GM19372 (cell line): ENCODE data around the gene RNF151.
"Not testable (repeated sequence)": the region's sequence is repeated elsewhere in the genome, so short reads cannot be mapped to it uniquely, and the experiment has no call there.

Source experiments
- ATAC-seq: cut with Tn5 transposase; IDR thresholded peaks from one replicate; pipeline ENCODE4 v1.9.1; 2021; ENCODE audit warnings: mild to moderate bottlenecking, low read depth, moderate library complexity; ENCODE audit not compliant: unreplicated experiment

Gene RNF151

DNA sequence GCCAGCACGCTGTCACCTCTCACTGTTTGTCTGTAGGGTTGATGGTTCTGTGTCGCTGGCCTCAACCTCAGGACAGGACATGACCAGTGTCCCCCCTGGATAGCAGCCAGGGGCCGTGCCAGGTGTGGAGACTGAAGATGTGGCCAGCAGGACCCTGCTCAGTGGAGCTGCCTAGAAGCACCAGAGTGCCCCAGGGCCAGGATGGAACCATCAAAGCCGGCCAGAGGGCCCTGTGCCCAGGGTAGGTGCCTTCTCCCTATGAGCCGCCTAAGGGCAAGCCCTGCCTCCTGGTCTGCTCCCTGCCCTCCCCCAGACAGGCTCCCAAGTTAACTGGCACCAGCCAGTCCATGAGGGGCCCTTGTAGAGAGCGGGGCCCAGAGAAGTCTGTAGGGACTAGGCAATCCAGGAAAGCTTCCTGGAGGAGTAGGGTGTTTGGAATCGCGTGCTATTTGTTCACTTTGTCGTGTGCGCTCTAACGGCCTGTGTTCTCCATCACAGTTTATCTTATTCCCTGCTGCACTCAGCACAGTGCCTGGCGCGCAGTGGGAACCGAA lies 7.9 kb upstream of the RNF151 start:
- peak; percentile 2 for ATAC-seq

DNA sequence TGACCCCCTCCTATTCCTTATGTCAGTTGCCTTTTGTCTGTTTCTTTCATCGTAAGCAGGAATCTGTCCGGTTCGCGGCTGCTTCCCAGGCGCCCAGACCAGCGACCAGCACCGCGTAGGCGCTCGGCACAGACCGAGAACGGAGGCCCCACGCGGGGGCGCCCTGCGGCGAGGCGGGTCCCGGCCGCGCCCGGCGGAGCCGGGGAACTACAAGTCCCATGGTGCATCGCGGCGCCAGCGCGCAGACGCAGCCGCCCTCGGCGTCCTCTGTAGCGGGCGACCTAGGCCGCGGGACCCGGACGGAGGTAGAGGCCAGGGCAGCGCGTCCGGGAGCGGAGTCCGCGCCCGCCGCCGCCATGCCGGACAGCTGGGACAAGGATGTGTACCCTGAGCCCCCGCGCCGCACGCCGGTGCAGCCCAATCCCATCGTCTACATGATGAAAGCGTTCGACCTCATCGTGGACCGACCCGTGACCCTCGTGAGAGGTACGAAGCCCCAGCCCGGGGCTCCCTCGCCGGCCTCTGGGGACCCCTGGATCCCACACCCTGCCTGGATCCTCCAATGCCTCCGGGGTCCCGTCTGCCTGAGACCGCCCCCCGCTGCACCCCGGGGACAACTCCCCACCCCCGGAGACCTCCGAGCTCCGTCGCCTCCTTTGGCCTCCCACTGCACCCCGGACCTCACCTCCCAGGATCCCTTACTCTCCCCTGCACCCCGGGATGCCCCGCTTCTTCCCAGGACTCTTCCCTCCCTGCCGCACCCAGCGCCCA lies 7.2 kb upstream of the RNF151 start, which contains the start of gene NDUFB10:
TSS of gene NDUFB10 (plus strand) at position 270 of the 771 bp plus-strand sequence. CDS start at position 357, 87 bp downstream.
- ATAC-seq = peak; percentile 69

DNA sequence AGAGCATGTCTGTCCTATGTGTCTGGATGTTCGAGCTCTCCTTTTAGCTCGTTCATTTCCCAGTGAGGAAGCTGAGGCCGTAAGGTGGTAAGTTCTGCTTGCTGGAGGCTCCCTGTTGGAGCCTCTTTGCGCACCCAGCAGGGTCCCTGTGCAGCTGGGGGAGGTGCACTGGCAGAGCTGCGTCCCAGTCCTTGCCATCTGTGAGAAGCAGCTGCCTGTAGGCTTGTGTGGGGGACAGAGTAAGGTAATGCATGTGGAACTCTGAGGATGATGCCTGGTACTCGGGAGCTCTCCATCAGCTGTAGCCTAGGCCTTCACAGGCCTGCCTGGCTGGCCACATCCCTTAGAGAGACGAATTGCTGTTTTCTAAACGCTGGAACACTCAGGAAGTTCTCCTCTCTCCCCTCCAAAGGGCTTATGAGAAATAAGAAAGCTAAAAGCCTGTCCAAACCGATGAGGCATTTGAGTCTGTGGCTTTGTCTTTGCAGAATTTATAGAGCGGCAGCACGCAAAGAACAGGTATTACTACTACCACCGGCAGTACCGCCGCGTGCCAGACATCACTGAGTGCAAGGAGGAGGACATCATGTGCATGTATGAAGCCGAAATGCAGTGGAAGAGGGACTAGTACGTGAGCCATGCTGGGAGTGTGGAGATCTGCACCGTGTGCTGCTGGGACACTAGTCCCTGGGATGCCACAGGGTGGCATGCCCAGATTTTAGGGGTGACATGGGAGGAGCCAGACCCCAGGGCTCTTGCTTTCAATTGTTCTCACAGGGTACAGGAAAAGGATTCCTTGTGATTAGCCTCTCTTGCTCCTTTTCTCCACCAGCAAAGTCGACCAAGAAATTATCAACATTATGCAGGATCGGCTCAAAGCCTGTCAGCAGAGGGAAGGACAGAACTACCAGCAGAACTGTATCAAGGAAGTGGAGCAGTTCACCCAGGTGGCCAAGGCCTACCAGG lies 5.7 kb upstream of the RNF151 start:
- no peak for ATAC-seq

DNA sequence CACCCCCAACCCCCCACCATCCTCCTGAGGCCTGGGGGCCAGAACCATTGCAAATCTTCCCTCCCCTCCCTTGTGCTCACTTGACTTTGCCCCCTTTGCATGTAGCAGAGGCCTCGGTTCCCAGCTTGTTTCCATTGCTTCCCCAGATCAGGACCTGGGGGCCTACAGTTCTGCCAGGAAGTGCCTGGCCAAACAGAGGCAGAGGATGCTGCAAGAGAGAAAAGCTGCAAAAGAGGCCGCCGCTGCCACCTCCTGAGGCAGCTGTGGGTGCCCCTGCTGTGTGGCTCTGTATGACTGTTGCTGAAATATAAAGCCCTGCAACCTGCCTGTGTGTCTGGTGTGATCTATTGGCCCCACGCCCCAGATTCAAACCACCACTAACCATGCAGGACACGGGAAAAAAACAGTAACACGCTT lies 5.0 kb upstream of the RNF151 start:
- no peak for ATAC-seq

DNA sequence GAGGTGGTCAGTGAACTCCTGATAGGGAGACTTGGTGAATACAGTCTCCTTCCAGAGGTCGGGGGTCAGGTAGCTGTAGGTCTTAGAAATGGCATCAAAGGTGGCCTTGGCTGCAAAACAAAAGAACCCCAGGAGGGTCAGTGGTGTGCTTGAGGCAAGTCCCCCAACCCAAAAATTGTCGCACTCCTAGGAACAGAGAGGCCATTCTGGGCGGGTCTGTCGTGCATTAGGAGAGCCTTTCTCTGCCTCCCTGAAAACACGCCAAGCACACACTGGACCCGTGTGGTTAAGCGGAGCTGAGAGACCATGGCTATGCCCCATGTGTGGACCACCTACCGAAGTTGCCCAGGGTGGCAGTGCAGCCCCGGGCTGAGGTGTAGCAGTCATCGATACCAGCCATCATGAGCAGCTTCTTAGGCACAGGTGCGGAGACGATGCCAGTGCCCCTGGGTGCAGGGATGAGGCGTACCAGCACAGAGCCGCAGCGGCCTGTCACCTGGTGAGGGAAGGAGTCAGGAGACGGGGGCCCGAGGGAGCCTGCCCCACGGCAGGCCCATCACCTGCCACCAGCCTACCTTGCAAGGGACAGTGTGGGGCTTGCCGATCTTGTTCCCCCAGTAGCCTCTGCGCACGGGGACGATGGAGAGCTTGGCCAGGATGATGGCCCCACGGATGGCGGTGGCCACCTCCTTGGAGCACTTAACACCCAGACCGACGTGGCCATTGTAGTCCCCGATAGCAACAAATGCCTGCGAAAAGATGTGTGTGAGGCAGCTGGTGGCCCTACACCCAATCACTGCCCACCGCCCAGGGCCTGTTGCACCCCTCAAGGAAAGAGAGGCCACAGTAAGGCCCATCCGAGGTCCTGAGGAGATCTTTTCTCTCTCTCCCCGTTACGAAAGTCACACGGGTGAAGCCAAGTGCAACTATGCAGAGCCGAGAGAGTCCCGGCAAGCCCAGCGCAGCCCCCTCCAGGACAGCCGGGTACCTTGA lies 4.2 kb upstream of the RNF151 start:
- ATAC-seq = not testable (repeated sequence)

DNA sequence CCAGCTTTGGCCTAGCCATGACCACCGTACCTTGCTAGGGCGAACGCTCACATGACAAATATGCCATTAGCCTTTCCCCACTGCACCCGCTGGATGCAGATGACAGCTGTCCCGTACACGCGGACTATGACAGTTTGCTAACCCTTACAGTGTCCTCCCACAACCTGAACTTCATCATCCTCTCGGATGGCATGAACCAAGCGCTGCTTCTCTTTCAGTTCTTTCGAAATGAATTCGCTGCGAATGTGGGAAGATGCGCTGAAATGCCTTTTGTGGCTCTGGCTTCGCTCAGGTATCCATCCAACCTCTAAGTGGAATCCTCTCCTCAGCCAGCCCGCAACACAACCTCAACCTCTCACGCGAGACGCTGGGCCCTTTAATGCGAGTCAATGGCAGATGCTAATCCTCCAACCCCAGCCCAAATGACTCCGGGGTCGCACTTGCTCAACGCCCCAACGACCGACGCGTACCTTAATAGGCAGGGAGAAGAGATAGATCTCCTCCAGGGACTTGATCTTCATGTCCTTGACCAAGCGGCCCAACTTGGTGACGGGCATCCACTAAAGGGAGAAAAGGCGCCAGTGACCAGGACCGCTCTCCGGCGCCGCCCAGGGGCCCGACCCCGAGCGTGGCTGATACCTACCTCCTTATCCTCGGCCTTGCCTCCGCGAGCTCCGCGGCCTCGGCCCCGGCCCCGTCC lies 2.7 kb upstream of the RNF151 start:
- peak; percentile 5 for ATAC-seq

DNA sequence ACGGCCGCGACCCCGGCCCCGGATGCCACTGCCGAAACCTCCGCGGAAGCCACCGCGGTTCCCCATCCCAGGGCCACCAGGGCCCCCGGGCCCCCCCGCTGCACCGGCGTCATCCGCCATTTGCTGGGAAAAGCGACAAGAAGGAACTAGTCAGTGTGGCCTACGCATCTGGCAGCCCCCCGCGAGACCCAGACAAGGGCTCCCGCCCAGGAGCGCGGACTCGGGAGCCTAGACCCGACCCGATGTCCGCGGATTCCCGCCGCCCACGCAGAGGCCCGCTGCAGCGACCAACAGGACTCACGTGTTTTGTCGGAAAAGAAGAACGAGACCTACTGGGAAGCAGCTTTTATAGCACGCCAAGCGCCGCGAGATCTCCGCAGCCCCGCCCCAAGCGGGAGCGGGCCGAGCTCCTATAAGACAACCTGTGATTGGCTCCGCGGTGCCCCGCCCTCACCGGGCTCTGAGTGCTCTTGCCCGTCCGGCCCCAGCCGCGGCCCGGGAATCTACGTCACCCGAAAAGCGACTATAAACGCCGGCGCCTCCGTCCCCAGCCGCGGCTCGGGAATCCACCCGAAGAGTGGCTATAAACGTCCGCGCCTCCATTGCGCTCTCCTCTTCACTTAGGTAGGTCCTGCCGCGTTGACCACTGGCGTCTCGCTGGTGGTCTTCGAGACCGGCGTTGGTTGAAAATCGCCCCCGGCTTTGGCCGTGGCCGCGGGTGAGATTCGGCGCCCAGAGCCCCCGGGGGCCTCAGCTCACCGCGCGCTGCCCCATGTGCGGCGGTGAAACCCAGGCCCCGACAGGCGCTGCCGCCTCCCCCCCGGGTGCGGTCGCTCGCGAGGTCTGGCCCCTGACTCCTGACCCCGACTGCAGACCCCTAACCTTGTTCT lies 1.9 kb upstream of the RNF151 start, which contains the start of gene RPS2:
TSS of gene RPS2 (minus strand) at position 321 of the 890 bp plus-strand sequence. CDS start at position 120, 201 bp downstream.
- ATAC-seq = peak; percentile 83

DNA sequence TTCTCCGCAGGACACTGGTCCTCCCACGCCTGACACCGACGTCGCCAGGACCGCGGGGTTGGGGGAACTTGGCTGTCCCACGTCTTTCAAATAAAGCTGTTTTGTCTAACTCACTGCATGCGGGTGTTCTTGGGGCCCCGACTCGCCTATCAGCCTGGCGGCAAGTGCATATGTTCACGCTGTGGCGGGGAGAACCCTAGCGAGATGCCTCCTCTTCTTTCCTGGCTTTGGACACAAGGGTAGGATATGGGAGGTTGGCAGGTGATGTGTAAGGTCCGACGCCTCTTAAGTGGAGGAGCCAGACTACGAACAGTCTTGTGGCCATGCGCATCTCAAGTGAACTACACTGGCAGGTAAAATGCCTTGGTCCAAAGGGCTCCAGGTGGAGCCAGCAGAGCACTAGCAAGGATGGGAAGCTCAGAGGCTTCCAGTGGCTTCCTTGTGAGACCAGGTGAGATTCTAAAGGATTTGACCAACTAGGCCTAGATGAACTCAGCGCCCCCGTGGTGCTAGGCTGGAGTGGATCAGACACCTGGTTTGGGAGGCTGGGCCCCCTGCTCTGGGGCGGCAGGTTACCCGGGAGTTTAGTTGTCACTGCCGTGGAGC lies 1.2 kb upstream of the RNF151 start:
- ATAC-seq = no peak

DNA sequence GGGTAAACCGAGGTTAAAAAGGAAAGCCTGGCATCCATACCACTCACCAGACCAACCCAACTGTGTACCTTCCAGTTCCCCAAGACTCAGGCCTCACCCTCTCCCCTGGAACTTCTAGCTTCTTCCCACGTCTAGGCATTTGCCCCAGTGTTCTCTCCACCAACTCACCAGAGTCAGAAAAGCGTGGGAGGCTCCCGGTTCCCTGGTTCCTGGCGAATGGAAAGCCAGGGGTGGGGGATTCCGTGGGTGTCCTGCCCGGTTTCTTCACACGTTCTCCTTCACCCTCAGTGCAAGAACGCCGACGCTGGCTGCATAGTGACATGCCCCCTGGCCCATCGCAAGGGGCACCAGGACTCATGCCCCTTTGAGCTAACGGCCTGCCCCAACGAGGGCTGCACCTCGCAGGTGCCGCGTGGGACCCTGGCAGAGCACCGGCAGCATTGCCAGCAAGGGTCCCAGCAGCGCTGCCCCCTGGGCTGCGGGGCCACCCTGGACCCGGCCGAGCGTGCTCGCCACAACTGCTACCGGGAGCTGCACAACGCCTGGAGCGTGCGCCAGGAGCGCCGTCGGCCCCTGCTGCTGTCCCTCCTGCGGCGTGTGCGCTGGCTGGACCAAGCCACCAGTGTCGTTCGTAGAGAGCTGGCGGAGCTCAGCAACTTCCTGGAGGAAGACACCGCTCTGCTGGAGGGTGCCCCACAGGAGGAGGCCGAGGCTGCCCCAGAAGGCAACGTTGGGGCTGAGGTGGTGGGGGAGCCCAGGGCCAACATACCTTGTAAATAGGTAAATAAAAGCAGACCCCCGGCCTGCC lies 1.7 kb downstream of the RNF151 start:
- no peak for ATAC-seq

DNA sequence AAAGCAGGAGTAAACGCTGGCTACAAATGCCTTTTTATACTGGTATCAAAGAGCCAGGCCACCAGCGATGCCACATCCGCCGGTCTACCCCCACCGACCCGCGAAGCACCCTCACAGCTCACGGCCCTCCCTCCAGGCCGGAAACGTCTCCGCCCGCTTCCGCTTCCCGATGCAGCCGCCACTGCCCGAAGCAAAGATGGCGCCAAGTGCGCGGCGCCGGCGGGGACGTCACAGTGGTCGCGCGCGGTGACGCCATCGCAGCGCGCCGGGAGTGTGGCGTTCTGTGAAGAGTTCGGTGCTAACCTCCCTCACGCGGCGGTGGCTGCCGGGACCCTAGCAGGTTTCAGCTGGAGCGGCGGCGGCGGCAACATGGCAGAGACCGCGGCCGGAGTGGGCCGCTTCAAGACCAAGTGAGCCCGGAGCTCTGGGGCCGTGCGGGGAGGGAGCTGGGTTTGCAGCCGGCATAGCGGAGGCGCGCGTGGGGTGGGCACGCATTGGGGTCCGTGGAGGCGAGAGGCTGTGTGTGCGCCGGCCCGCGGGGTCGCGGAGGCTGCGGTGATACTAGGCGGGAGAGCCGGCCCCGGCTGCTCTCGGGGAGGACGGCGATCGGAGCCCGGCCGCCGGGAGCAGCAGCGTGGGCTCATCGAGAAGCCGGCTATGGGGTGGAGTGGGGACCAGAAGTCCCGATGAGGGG lies 5.3 kb downstream of the RNF151 start, which contains the start of gene TBL3:
TSS of gene TBL3 (plus strand) at position 258 of the 694 bp plus-strand sequence. CDS start at position 370, 112 bp downstream.
- peak; percentile 88 for ATAC-seq

DNA sequence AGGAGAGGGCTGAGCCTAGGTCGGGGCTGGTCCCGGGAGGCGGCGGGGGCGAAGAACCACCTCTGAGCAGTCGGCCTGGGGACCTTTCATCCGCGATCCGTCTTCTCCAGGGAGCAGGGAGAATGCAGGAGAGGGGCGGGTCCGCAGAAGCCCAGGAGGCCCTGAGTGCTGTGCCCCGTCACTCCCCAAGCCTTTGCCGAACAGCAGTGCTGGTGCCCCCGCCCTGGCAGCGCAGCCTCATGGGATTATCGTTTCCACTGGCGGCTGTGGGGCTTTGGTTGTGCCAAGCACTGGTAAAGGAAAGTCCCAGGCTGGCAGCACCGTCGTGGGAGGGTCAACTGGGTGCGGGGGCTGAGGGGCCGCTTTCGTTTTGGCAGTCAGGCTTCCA lies 5.8 kb downstream of the RNF151 start:
- no peak for ATAC-seq

DNA sequence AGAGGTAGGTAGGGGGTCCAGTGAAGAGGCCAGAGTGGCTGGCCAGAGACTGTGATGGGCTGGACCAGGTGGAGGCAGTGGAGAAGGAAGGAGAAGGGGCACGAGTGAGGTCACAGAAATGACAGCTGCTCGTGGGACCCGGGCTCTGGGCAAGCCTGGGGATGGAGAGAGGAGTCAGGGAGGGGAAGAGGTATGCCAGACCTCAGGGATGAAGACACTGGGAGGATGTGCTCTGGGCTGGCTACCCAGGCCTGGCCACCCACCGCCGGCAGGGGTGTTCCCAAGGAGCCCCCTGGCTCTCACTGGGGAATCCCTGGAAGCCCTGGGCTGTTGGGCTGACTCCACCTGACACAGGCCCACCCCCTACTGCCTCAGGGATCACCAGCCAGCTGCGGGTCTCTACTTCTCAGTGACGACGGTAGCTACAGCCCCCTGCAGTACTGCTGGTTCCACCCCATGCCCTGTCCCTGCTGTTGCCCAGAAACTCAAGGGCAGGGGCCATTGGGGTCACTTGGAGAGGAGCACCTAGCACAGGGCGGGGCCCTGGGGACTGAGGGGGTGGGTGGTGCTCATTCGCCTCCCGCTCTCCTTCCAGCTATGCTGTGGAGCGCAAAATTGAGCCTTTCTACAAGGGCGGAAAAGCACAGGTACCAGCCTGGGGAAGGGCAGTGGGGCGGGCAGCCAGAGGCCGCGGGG lies 7.0 kb downstream of the RNF151 start:
- ATAC-seq = no peak

DNA sequence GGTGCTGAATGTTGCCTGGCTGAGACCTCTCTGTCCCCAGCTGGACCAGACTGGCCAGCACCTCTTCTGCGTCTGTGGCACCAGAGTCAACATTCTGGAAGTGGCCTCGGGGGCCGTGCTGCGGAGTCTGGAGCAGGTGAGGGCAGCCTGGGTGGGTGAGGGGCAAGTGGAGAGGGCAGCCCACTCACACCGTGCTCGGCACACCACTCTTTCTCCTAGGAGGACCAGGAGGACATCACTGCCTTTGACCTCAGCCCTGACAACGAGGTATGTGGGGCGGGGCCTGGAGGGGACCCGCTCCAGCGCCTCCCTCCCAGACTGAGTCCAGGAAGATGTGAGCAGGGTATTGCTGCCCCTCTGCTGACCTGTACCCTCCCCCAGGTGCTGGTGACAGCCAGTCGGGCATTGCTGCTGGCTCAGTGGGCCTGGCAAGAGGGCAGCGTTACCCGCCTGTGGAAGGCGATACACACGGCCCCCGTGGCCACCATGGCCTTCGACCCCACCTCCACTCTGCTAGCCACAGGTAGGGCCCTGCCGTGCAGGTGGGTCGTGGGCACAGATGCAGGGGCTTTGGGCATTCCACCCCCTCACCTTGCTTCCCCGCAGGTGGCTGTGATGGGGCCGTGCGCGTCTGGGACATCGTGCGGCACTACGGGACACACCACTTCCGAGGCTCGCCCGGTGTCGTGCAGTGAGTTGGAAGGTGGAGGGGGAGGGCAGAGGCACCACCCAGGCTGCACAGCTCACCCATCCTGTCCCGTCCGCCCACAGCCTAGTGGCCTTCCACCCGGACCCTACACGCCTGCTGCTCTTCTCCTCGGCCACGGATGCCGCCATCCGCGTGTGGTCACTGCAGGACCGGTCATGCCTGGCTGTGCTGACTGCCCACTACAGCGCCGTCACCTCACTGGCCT lies 7.8 kb downstream of the RNF151 start:
- ATAC-seq = no peak

DNA sequence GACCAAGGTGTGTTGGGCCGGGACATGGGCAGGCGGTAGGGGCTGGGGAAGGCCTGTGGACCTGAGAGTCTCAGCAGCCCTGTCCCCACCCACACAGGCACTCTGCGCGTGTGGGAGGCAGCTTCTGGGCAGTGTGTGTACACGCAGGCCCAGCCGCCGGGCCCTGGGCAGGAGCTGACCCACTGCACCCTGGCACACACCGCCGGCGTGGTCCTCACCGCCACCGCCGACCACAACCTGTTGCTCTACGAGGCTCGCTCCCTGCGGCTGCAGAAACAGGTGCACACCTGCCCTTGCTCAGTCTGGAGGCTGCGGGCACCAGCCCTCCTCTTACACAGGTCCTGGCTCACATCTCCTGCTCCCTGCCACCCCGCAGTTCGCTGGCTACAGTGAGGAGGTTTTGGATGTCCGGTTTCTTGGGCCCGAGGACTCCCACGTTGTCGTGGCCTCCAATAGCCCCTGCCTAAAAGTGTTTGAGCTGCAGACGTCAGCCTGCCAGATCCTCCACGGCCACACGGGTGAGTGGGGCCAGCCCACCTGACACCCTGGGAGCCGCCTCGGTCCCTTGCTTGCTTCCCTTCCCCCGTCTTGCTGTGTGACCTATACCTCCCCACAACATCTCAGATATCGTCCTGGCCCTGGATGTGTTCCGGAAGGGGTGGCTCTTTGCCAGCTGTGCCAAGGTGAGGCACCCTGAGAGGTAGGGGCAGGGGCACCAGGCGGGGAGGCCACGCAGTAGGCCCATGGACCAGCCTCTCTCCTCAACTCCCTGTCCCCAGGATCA lies 9.0 kb downstream of the RNF151 start:
- no peak for ATAC-seq
